K562 (cell line): Measurements from ENCODE around the gene CEBPB. TPM values are rescaled to one million over a fixed set of nuclear protein-coding genes. Genes with fewer than 3 reads are reported as not detected.

Experiments used
- EGR1 ChIP-seq: fragments of 450-650 bp; conservative IDR thresholded peaks from 2 replicates; pipeline ENCODE4 v1.6.1; 2017; ENCODE audit warnings: mild to moderate bottlenecking
- EWSR1 ChIP-seq: fragments of 450-650 bp; IDR thresholded peaks from 2 replicates; pipeline ENCODE4 v1.6.1; 2018; ENCODE audit warnings: borderline replicate concordance, mild to moderate bottlenecking, low read depth, moderate library complexity; ENCODE audit not compliant: partially characterized antibody
- POLR2B ChIP-seq: fragments of 450-650 bp; IDR thresholded peaks from 2 replicates; pipeline ENCODE4 v1.6.1; 2018; ENCODE audit warnings: low read depth; ENCODE audit not compliant: partially characterized antibody
- SETDB1 ChIP-seq: IDR thresholded peaks from one replicate; pipeline ENCODE4 v1.6.1; 2012; ENCODE audit warnings: low read length, control low read depth, inconsistent platforms
- ZNF24 ChIP-seq: fragments of 450-650 bp; IDR thresholded peaks from 2 replicates; pipeline ENCODE4 v1.6.1; 2016
- polyA plus RNA-seq, 8 experiments: library from polyadenylated mRNA; depleted of rRNA in 4 of 8; stranded (reverse) in 5 of 8; unstranded in 3 of 8; fragments of >200 nt; fragmentation: Nextera tagmentation in 2 of 8; fragmentation: Illumina TruSeq in 1 of 8; extraction: Ambion mirVana in 2 of 8; extraction: Trizol in 1 of 8; gene quantifications; 2 replicates each; pipeline versions ENCODE4 v1.2.1 to v1.2.3, GENCODE V29; 2011 to 2014; ENCODE audit warnings: inconsistent platforms in 1 of 8, missing spikeins in 1 of 8
- total RNA-seq, 7 experiments: library from RNA; depleted of rRNA in 6 of 7; stranded (reverse); fragments of >200 nt in 6 of 7; fragmentation: Illumina TruSeq in 2 of 7; extraction: Trizol in 2 of 7; gene quantifications; 2 replicates each; pipeline versions ENCODE4 v1.2.1 to v1.2.3, GENCODE V29; 2011 to 2021; ENCODE audit warnings: low replicate concordance in 1 of 7
- TF ChIP-seq, protein P1 (sequence below), 3 experiments: IDR thresholded peaks in 2 of 3; conservative IDR thresholded peaks in 1 of 3; 2 replicates each; pipeline ENCODE4 v1.5.1; 2011 to 2012; ENCODE audit warnings: low read length in 3 of 3, mild to moderate bottlenecking in 3 of 3, control low read depth in 2 of 3, improper control_type of control experiment in 1 of 3, inconsistent platforms in 1 of 3, low read depth in 1 of 3, mixed read lengths in 1 of 3, moderate library complexity in 1 of 3; ENCODE audit not compliant: insufficient read depth in 2 of 3
- TF ChIP-seq, protein P2 (sequence below): fragments of 450-650 bp; formaldehyde crosslinking; IDR thresholded peaks from 2 replicates; pipeline ENCODE4 v1.4.0; 2020; ENCODE audit warnings: mild to moderate bottlenecking, moderate library complexity

Gene CEBPB
- total and polyA plus RNA-seq, 9 of the 15 experiments (the other 6 are each of a cell fraction or from before 2014, with no cell fraction given): 1.2 to 72.6 (median 7.8) TPM

DNA sequence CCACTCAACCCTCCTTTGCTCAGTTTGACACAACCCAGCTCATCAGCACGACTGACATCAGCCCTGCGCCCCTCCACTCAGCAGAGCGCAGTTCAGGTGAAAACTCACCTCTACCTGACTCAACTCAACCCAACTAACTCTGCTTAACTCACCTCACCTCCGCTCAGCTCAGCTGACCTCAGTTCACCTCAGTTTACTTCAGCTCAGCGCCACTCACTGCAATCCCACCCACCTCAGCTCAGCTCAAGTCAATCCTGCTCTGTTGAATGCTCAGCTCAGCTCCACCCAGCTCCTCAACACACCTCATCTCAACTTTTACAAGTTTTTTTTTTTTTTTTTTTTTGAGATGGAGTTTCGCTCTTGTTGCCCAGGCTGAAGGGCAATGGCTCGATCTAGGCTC lies 39.6 kb downstream of the CEBPB start (continued):
- TF ChIP-seq, protein P1, sequence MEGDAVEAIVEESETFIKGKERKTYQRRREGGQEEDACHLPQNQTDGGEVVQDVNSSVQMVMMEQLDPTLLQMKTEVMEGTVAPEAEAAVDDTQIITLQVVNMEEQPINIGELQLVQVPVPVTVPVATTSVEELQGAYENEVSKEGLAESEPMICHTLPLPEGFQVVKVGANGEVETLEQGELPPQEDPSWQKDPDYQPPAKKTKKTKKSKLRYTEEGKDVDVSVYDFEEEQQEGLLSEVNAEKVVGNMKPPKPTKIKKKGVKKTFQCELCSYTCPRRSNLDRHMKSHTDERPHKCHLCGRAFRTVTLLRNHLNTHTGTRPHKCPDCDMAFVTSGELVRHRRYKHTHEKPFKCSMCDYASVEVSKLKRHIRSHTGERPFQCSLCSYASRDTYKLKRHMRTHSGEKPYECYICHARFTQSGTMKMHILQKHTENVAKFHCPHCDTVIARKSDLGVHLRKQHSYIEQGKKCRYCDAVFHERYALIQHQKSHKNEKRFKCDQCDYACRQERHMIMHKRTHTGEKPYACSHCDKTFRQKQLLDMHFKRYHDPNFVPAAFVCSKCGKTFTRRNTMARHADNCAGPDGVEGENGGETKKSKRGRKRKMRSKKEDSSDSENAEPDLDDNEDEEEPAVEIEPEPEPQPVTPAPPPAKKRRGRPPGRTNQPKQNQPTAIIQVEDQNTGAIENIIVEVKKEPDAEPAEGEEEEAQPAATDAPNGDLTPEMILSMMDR (IDR thresholded peaks at IDR 0.05 in 2 of 3, conservative IDR thresholded peaks at IDR 0.05 in 1 of 3; ENCODE audit: insufficient read depth in 2 of 3, low read depth in 1 of 3, low read length in 3 of 3): no peak
- TF ChIP-seq, protein P2, sequence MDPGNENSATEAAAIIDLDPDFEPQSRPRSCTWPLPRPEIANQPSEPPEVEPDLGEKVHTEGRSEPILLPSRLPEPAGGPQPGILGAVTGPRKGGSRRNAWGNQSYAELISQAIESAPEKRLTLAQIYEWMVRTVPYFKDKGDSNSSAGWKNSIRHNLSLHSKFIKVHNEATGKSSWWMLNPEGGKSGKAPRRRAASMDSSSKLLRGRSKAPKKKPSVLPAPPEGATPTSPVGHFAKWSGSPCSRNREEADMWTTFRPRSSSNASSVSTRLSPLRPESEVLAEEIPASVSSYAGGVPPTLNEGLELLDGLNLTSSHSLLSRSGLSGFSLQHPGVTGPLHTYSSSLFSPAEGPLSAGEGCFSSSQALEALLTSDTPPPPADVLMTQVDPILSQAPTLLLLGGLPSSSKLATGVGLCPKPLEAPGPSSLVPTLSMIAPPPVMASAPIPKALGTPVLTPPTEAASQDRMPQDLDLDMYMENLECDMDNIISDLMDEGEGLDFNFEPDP (CRISPR knock-in tag): no peak
- TF ChIP-seq EWSR1 (no peak), SETDB1 (no peak), EGR1 (no peak), ZNF24 (no peak), POLR2B (no peak)
